Chondrocyte (in vitro differentiated cells): ENCODE data around the gene MED14. TPM values are rescaled to one million over a fixed set of nuclear protein-coding genes. Genes with fewer than 3 reads are reported as not detected.
A peak's percentile ranks its signal among the peaks of the same experiment; 100 is the strongest.

Experiments used
- DNase-seq: peaks from one replicate; pipeline ENCODE4 v3.0.0; 2021; ENCODE audit warnings: mixed read lengths, low spot score
- H3K27ac Mint-ChIP-seq: one replicate; pipeline ENCODE4 v1.8.0; 2021; ENCODE audit warnings: mild to moderate bottlenecking, moderate library complexity, mixed read lengths; ENCODE audit not compliant: unreplicated experiment
- H3K27me3 Mint-ChIP-seq: 2 replicates; pipeline ENCODE4 v1.8.0; 2021; ENCODE audit warnings: low read depth, mixed read lengths
- H3K36me3 Mint-ChIP-seq: 2 replicates; pipeline ENCODE4 v1.8.0; 2021; ENCODE audit warnings: low read depth, mixed read lengths
- H3K4me1 Mint-ChIP-seq: 2 replicates; pipeline ENCODE4 v1.8.0; 2021; ENCODE audit warnings: low read depth, mild to moderate bottlenecking, mixed read lengths
- H3K4me3 Mint-ChIP-seq: one replicate; pipeline ENCODE4 v1.8.0; 2021; ENCODE audit warnings: mild to moderate bottlenecking, moderate library complexity, mixed read lengths; ENCODE audit not compliant: unreplicated experiment
- H3K9me3 Mint-ChIP-seq: 2 replicates; pipeline ENCODE4 v1.8.0; 2021; ENCODE audit warnings: low read depth, mixed read lengths
- CTCF ChIP-seq: fragments of 200-600 bp; sonication (generic); IDR thresholded peaks from 2 replicates; pipeline ENCODE4 v1.5.0; 2021; ENCODE audit warnings: antibody characterized with exemption, mild to moderate bottlenecking, moderate library complexity
- total RNA-seq: library from RNA; stranded (reverse); gene quantifications from 3 replicates; pipeline ENCODE4 v1.2.1, GENCODE V29; 2021

Gene MED14
- total RNA-seq, 1 donor from 2014 or later: 62.9 TPM

GRCh38 chrX:40759374-40759773 lies 24.0 kb upstream of the MED14 start:
- H3K36me3 Mint-ChIP-seq: no peaks in the 10 kb centered on the region
- no peak overlapping the region for H3K27ac Mint-ChIP-seq
- H3K4me1 Mint-ChIP-seq: peaks cover 20% of the 10 kb centered on the region
- peaks cover 5% of the 10 kb centered on the region for H3K9me3 Mint-ChIP-seq
- no peak for DNase-seq
- no peak overlapping the region for H3K4me3 Mint-ChIP-seq
- TF ChIP-seq CTCF: no peak
- H3K27me3 Mint-ChIP-seq: no peaks in the 10 kb centered on the region

GRCh38 chrX:40757058-40757457 lies 21.7 kb upstream of the MED14 start:
- Mint-ChIP-seq H3K27me3 (no peaks in the 10 kb centered on the region), H3K4me1 (peaks cover 20% of the 10 kb centered on the region), H3K36me3 (peaks cover 1% of the 10 kb centered on the region), H3K9me3 (peaks cover 28% of the 10 kb centered on the region), H3K27ac (no peak overlapping the region), H3K4me3 (no peak overlapping the region)
- no peak for DNase-seq
- no peak for TF ChIP-seq CTCF

GRCh38 chrX:40755291-40756249 lies 20.2 kb upstream of the MED14 start:
- Mint-ChIP-seq H3K27me3 (no peaks in the 10 kb centered on the region), H3K9me3 (peaks cover 36% of the 10 kb centered on the region), H3K27ac (peak overlapping the region; percentile 86), H3K4me1 (peaks cover 20% of the 10 kb centered on the region), H3K4me3 (no peak overlapping the region), H3K36me3 (peaks cover 3% of the 10 kb centered on the region)
- TF ChIP-seq CTCF: no peak
- DNase-seq: no peak

- no peak for TF ChIP-seq CTCF
- peaks cover 15% of the 10 kb centered on the region for H3K4me1 Mint-ChIP-seq
- H3K27me3 Mint-ChIP-seq: no peaks in the 10 kb centered on the region
- H3K9me3 Mint-ChIP-seq: peaks cover 43% of the 10 kb centered on the region
- peak overlapping the region; percentile 81 for H3K27ac Mint-ChIP-seq
- DNase-seq: no peak
- no peak overlapping the region for H3K4me3 Mint-ChIP-seq
- H3K36me3 Mint-ChIP-seq: peaks cover 3% of the 10 kb centered on the region
Measured at GRCh38 chrX:40749681-40750494, 14.5 kb upstream of the MED14 start.

GRCh38 chrX:40748977-40749376 lies 13.6 kb upstream of the MED14 start:
- Mint-ChIP-seq H3K27me3 (no peaks in the 10 kb centered on the region), H3K4me3 (no peak overlapping the region), H3K9me3 (peaks cover 38% of the 10 kb centered on the region), H3K4me1 (peaks cover 13% of the 10 kb centered on the region), H3K36me3 (peaks cover 3% of the 10 kb centered on the region), H3K27ac (no peak overlapping the region)
- TF ChIP-seq CTCF: no peak
- no peak for DNase-seq
